GM19463 (cell line): ENCODE data around the gene ADGRL3.
"Not testable (repeated sequence)": the region's sequence is repeated elsewhere in the genome, so short reads cannot be mapped to it uniquely, and the experiment has no call there.

ENCODE experiments used
- ATAC-seq: cut with Tn5 transposase; IDR thresholded peaks from one replicate; pipeline ENCODE4 v1.9.1; 2021; ENCODE audit warnings: mild to moderate bottlenecking, moderate library complexity; ENCODE audit not compliant: unreplicated experiment

ADGRL3 gene

DNA sequence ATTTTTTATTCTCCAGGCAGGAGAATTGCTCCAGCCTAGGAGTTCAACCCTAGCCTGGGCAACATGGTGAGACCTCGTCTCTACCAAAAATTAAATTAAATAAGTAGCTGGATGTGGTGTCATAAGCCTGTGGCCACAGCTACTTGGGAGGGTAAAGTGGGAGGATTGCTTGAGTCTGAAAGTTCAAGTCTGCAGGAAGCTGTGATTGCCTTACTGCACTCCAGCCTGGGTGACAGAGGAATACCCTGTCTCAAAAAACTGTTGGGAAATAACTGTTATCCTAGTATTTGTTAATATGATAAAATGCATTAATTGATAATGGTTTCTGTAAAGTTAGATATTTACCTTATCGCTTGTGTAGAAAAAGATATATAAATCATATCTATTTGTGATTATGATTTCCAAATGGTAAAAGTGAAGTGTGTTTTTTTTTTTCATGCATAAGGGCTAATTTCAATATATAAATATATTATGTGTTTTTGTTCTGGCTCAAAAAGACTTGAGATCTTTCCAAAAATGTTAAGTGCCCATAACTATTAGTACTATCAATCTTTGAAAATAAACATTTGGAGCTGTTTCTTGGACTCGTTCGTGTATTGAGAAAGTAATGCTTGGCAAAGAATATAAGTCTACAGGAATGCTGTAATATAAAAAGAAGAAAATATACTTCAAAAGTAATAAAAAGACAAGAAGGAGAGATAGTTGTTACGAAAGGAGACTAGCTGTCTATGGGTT, 396.6 kb downstream of the ADGRL3 start:
- ATAC-seq, result no peak

- no peak for ATAC-seq
Observed at GRCh38 chr4:61603086-61603485, 403.0 kb downstream of the ADGRL3 start.

GRCh38 chr4:61604054-61604453, 403.9 kb downstream of the ADGRL3 start:
- ATAC-seq, result no peak

DNA sequence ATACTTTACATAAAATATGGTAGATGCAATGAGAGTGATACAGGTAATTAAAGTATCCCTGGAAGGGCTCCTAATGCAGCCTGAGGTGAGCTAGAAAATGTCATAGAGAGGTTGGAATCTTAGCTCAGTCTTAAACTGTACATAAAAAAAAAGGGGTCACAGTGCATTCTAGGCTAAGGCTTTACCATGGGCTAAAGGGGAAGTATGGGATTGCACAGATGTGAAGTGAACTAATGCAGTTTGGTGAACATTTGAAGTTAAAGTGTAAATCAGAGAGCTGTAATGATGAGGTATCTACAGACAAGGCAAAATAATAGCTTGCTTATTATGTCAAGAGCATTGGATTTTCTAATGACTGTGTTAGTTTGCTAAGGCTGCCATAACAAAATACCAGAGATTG, 405.9 kb downstream of the ADGRL3 start:
- no peak for ATAC-seq

- no peak for ATAC-seq
Observed at GRCh38 chr4:61614231-61614630, 414.1 kb downstream of the ADGRL3 start.

GRCh38 chr4:61619528-61619927, 419.4 kb downstream of the ADGRL3 start:
- ATAC-seq, result no peak

DNA sequence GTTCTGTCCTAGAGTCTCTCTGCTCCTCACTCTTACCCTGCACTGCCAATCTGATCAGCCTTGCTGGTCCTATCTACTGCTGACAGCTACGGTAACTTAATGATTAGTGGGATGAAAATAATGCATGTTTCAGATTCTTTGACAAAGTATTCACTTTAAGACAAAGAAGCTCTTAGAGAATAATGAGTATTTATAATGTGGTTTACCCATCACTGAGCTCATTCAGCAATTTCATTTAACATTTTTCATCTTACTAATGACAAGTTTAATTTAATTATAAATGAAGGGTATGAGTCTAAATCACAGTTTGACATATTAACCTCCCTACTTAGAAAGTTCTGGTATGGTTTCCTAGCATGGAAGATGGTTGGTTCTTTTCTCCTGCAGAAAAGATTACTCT, 428.2 kb downstream of the ADGRL3 start:
- ATAC-seq, result no peak

DNA sequence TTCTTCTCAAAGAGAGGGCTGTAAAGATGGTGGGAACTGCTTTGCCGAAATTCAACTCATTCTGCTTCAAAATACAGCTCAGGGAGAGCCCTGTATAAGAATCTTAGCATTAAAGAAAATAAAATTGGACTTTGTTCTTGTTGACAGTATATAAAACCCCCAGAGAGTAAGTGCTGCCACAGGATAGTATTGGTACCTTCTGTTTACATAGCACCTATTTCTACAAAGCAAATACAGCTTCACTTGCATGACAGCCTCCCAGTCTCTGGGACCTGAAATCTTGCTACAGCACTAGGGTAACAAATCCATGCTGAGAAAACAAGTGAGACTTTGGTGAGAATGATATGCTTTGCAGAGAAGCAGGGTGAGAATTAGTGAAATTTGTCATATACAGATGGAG, 428.6 kb downstream of the ADGRL3 start:
- ATAC-seq, result no peak

GRCh38 chr4:61630548-61630947, 430.4 kb downstream of the ADGRL3 start:
- no peak for ATAC-seq

- no peak for ATAC-seq
Observed at GRCh38 chr4:61638591-61638990, 438.5 kb downstream of the ADGRL3 start.

DNA sequence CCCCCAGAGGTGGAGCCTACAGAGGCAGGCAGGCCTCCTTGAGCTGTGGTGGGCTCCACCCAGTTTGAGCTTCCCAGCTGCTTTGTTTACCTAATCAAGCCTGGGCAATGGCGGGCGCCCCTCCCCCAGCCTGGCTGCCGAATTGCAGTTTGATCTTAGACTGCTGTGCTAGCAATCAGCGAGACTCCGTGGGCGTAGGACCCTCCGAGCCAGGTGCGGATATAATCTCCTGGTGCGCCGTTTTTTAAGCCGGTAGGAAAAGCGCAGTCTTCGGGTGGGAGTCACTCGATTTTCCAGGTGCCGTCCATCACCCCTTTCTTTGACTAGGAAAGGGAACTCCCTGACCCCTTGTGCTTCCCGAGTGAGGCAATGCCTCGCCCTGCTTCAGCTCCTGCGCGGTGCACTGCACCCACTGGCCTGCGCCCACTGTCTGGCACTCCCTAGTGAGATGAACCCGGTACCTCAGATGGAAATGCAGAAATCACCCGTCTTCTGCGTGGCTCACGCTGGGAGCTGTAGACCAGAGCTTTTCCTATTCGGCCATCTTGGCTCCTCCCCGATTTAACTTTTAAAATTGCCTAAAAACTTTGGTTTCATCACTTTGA, 446.7 kb downstream of the ADGRL3 start:
- not testable (repeated sequence) for ATAC-seq

GRCh38 chr4:61648264-61648663, 448.1 kb downstream of the ADGRL3 start:
- no peak for ATAC-seq

DNA sequence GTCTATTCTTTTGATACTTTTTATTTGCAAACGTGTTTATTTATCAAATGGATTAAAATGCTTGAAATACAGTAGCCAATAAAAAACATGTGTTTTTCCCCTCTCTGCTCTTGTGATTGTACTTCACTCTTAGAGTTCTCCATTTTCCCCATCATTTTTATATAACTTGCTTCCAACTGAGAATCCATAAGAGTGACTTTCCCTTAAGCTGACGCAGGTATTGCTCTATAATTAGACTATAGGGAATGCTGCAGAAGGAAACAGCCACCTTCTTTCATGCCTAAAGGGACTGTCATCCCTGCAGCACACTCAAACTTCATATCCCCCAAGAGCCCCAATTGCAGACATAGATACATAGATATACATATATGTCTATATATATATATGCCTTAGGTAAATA, 456.9 kb downstream of the ADGRL3 start:
- no peak for ATAC-seq

- ATAC-seq, result no peak
Observed at GRCh38 chr4:61661960-61662359, 461.8 kb downstream of the ADGRL3 start.

GRCh38 chr4:61662362-61662761, 462.2 kb downstream of the ADGRL3 start:
- no peak for ATAC-seq

GRCh38 chr4:61663310-61663709, 463.2 kb downstream of the ADGRL3 start:
- ATAC-seq, result no peak

DNA sequence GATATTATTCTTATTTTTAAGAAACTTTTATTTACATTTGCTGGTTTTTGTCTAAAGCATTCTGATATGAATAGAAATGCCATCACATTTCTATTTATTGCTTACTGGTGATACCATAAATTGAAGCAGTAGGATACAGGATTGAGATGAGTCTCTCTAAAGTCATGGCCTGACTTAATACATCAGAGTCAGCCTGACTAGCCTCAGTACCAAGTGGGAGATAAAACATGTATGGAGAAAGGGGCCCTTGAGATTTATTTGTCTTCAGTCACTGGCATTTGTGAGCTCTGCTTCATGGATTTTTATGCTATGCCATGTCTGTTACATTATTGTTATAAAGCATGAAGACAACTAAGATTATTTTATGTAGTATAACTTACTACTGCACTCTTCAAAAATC, 465.5 kb downstream of the ADGRL3 start:
- ATAC-seq, result no peak

DNA sequence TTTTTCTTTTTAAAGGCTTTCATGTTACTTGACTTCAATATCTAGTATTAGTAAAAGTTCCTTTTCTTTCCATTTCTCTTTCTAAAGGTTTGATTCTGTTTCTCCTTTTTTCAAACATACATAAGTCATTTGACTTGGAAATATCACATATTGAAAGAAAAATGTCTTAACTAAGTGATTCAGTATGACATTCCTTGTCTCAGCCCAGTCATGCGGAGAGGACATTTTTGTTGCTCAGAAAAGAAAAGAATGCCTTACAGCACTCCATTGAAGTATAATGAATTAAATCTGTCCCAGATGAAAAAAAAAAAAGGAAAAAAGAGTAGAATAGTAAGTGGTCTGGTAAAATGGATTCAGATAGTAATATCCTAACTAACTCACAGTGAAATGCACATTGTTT, 466.1 kb downstream of the ADGRL3 start:
- ATAC-seq, result no peak

GRCh38 chr4:61671599-61671998, 471.5 kb downstream of the ADGRL3 start:
- no peak for ATAC-seq

GRCh38 chr4:61675464-61675863, 475.3 kb downstream of the ADGRL3 start:
- no peak for ATAC-seq

DNA sequence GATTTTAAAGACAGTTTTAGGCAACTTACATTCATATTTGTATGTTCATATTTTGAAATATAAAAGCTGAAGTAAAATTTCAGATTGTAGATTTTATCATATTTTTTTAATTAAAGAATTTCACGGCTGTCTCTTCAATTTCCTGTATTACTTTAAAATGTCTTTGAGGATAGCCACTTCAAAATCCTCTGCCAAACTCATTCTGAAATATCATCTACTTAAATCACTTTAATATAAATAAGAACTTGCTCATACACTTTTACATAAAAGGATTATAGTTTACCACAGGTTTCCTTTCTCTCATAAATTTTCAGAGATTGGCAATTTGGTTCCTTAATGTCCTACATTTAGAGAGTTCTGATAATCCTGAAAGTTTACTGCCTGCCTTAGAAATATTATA, 478.2 kb downstream of the ADGRL3 start:
- ATAC-seq, result no peak

GRCh38 chr4:61693520-61693919, 493.4 kb downstream of the ADGRL3 start:
- no peak for ATAC-seq

- no peak for ATAC-seq
Observed at GRCh38 chr4:61714387-61714911, 514.3 kb downstream of the ADGRL3 start.
